HG03135 (cell line): ENCODE results near the gene ARAP3.

ENCODE experiments used
- ATAC-seq: cut with Tn5 transposase; IDR thresholded peaks from one replicate; pipeline ENCODE4 v1.9.1; 2021; ENCODE audit warnings: mild to moderate bottlenecking, moderate library complexity; ENCODE audit not compliant: unreplicated experiment

ARAP3 gene

GRCh38 chr5:141704782-141705297 is 22.8 kb upstream of the ARAP3 start:
- no peak for ATAC-seq

GRCh38 chr5:141703133-141703561 is 21.1 kb upstream of the ARAP3 start:
- no peak for ATAC-seq

GRCh38 chr5:141701360-141702119 is 19.5 kb upstream of the ARAP3 start:
- no peak for ATAC-seq

GRCh38 chr5:141697586-141697985 is 15.6 kb upstream of the ARAP3 start:
- no peak for ATAC-seq

DNA sequence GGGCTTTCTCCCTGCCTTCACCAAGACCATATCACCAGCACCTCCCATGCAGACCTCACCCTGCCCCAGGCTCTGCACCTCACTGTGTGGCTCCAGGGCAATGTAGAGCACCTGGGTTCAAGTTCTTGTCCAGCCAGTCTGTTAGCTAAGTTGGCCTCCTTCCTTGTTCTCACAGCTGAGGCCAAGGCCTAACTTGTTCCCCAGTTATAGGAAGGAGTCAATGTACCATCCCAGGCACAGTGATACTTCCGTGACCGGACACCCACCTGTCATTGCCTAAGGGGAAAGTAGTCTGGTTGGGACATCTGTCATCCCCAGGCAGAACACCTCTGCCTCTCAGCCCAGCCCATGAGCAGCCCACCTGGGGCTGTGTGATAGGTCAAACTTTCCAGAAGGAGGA is 14.4 kb upstream of the ARAP3 start:
- no peak for ATAC-seq

DNA sequence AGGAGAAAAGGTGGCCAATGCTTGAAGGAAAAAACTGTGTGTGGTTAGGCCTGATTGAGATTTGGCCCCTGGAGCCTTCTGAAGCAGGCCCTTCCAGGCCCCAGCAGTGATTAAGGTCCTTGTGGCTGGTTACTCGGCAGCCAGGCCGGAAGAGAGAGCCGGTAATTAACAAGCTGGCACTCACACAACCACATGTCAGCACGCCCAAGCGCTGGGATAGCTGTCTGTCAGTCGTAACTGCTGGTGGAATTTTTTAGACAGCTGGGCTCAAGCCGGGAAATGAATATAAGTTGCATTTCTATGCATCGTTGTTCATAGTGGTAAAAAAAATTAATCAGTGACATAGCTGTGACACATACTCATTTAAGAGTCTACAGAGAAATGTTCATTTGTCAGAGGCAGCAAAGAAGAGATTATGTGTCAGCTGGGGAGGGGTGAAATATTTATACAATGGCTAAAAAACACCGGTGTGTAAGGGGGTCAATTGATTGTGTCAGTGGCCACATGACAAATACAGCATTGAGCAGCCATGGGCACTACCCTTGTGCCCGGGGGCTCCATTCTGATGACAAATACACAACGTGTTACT is 13.7 kb upstream of the ARAP3 start:
- ATAC-seq = no peak

DNA sequence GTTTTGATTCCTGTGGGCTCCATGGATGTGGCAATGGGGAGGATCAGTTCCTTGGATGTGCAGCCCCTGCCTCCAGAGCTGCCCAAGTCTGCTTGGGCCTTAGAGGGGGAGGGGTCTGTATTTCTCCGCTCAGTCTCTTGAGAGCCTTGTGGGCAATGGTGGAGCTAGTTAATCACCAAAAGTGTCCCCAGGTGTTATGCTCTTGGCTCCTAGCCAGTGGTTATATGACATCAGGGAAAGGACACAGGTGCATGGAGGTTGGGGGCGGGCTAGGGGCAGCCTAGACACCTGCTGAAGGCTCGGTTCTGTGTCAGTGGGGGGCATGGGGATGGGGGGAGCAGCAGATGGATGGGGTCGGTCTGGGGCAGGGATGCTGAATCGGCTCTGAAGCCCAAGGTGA is 12.4 kb upstream of the ARAP3 start:
- no peak for ATAC-seq

GRCh38 chr5:141692919-141693725 is 11.1 kb upstream of the ARAP3 start:
- ATAC-seq = no peak

GRCh38 chr5:141692533-141692888 is 10.5 kb upstream of the ARAP3 start:
- no peak for ATAC-seq

DNA sequence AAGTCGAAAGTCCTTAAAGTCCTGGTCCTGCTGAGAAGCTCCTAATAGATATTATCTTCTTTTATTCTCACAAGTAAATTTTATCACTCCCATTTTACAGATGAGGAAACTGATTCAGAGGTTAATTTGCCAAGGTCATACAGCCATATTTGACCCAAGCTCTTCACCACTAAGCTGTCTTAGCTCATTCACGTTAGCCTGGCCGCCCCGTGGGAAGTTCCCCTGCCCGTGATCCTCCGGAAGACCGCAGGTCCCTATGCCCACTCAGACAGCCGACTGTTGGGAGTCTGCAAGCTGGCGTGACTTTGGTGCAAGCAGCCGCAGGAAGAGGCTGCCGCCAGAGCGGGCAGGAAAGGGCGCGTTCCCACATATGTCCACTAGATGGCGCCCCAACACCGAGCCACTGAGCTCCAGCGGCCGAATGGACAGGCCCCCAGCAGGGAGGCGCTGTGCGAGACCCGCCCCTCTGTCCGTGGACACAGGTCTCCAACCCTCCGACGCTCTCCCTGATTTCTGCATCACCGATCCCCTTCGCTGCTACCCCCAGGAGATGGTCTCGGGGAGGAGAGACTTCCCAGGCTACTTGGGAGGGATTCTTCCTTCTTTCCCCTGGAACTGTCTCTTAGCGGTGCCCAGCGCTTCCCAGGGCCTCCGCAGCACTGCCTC is 10.0 kb upstream of the ARAP3 start:
- ATAC-seq = peak; percentile 78

DNA sequence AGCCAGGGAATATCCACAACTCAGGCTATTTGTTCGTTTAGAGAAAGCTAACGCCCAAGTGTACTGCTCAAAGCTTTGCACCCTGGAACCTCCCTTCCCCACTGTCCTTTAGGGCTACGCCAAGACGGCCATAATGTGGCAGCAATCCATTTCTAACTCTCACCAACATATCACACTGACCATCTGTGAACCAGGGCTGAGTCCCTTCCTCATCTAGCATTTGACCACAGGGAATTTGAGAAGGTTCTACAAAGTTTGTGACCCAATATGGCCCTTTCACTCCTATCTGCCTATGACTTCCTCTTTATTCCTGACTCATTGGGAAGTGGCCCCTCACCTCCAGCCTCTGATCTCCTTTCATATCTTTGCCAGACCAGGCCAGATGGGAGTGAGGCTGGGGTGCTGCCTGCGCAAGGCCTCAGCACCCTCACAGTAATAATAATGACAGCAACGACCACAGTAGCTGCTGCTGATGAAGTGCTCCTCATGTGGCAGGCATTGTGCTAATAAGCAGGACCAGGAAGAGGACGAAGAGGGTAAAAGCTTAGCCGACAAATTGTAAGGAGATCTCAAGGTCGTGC is 9.3 kb upstream of the ARAP3 start:
- no peak for ATAC-seq

DNA sequence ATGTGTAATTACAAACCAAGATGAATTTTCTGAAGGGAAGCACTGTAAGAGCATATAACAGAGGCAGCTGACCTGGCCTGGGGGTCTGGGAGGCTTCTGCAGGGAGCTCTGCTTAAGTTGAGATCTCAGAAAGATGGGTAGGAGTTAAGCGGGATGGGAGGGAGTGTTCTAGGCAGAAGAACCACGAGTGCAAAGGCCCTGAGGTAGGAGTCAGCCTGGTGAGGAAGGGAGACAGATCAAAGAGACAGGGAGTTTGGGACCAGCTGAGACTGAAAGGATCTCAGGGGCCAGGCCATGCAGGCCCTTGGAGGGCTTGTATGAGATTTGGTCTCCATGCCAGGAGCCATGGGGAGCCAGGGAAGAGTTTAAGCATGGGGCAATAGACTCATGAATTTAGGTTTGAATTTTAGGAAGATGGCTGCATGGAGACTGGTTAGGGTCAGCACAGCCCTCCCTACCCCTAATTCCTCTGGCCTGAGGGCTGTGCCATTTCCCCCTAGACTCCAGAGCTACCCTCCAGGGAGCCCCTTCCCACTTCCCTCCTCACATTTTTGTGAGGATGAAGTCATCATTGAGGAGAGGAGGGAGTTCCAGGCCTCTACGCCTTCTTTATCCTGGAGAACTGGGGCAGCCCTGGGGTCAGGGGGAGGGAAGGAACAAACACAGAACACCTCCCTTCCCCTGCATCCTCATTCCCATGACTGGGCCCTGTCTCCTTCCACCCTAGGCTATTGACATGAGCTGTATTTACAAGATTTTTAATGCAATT is 4.8 kb upstream of the ARAP3 start:
- ATAC-seq = no peak

DNA sequence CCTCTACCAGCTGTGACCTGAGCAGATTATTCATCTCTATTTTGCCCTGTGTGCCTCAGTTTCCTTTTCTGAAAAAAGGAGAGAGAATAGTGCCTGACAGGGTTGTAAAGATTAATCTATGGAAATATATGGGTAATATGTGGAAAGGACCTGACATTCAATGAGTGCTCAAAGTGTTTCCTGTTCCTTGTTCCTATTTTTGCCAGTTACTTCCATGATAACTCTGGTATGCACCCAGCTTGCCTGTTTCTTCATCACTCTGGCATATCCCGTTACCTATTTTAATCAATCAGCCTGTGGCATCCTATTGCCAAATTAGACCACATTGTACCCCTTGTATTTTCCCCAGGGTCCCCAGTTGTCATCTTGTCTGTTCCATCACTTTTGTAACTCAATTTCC is 3.6 kb upstream of the ARAP3 start:
- no peak for ATAC-seq

GRCh38 chr5:141683596-141684141 is 1.6 kb upstream of the ARAP3 start:
- no peak for ATAC-seq

- ATAC-seq = no peak
These were observed 735 bp downstream of the ARAP3 start for GRCh38 chr5:141681295-141681694.

GRCh38 chr5:141680751-141681201 is 1.3 kb downstream of the ARAP3 start:
- no peak for ATAC-seq

DNA sequence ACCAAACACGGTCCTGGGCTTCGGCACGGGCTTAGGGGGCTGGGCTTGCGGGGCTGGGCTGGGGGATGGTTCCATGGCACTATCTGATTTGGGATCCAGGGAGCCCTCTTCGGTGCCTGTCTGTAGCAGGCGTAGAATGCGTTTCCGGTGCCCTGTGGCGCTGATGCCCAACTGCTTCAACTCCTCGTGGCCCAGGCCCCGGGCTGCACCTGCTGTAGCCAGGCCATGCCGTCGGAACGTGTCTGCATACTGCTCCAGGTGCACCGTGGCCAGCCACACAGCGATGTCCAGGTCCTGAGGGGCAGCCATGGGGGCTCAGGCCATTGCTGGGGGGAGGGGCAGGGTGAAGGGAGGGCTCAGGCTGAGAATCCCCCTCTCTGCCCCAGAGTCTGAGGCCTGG is 1.9 kb downstream of the ARAP3 start:
- no peak for ATAC-seq

GRCh38 chr5:141677415-141677814 is 4.6 kb downstream of the ARAP3 start:
- ATAC-seq = no peak

GRCh38 chr5:141675672-141676071 is 6.4 kb downstream of the ARAP3 start:
- ATAC-seq = no peak

DNA sequence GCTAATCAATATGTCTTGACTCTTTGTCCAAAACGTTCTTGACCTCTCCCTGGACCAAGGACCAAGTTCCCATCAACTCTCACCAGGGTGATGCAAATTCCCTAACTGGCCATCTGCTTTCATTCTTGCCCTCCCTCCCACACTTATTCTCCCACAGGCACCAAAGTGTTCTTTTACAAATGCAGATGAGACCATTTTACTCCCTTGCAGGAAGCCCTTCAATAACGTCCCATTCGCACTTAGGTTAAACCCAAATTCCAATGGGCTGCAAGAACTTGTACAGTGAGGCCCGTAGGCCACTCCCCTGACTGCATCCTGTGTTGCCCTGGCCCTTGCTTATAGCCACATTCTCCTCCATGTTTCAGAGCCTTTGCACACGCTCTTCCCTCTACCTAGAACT is 7.3 kb downstream of the ARAP3 start:
- no peak for ATAC-seq
